BLaER1 treated with 17β-estradiol and CSF1 and Interleukin-3, amounts not matched to agents 10 nM and 100 nM (cell line): ENCODE data around the gene LIF.

Source experiments
- H3K27ac ChIP-seq, 11 experiments: shearing (Covaris generic); formaldehyde crosslinking; 2 replicates each; pipeline ENCODE4 v1.8.1; 2022
- H3K27me3 ChIP-seq, 11 experiments: shearing (Covaris generic); formaldehyde crosslinking; 2 replicates each; pipeline ENCODE4 v1.8.1; 2022
- H3K36me3 ChIP-seq, 11 experiments: shearing (Covaris generic); formaldehyde crosslinking; 2 replicates each; pipeline ENCODE4 v1.8.1; 2022
- H3K4me1 ChIP-seq, 10 experiments: shearing (Covaris generic); formaldehyde crosslinking; 2 replicates each; pipeline ENCODE4 v1.8.1; 2022
- H3K4me2 ChIP-seq, 11 experiments: shearing (Covaris generic); formaldehyde crosslinking; 2 replicates each; pipeline ENCODE4 v1.8.1; 2022
- H3K4me3 ChIP-seq, 10 experiments: shearing (Covaris generic); formaldehyde crosslinking; 2 replicates each; pipeline ENCODE4 v1.8.1; 2022
- H3K9ac ChIP-seq, 11 experiments: shearing (Covaris generic); formaldehyde crosslinking; 2 replicates each; pipeline ENCODE4 v1.8.1; 2022
- H3K9me3 ChIP-seq, 11 experiments: shearing (Covaris generic); formaldehyde crosslinking; replicated peaks in 1 of 11; 2 replicates each; pipeline ENCODE4 v1.8.1; 2022
- H4K20me1 ChIP-seq, 11 experiments: shearing (Covaris generic); formaldehyde crosslinking; 2 replicates each; pipeline ENCODE4 v1.8.1; 2022
- Cebpa-rat ChIP-seq, 11 experiments: shearing (Covaris generic); IDR thresholded peaks; 2 replicates each; pipeline ENCODE4 v1.8.1; 2022

Gene LIF

DNA sequence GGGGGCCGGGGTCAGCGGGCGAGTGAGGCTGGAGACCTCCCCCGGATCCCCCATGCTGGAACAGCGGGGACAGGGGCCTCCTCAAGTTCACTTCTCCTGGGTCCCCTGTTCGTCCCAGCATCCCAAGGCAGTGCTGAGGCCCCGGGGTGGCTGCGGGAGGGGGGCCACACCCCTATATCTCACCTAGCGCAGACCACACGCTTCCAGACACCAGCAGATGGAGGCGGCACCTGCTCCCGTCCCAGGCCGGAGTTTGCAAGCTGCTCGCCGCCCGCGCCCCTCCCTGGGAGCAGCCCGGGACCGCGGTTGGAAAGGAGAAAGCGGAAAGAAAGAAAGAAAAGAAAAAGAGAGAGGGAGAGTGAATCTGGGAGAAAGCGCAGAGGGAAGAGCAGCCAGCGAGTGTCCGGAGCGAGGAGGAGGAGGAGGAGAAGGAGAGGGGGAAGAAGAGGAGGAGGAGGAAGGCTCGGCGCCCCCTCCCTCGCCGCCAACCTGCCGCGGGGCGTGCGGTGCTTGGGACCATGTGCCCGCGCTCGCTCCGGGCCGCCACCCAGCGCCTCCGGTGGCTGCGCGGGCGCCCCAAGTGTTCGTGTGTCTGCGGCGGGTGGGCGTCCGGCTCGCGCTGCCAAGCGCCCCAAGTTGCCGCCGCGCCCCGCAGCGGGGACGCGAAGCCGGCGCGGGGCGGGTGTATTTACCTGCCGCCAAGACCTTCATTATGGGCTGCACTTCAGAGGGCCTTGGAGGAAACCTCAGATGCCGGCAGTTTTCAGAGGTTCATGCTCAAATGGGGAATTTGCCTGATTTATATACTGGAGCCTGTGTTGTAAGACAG is at the start of gene LIF:
Gene LIF, minus strand, starts transcription at position 775 of the 829 bp plus-strand sequence. Its CDS starts 64 bp downstream, at position 711.
- peaks cover 33 to 64% (median 42%) of the 10 kb centered on the region in 11 experiments for H3K27me3 ChIP-seq
- peak within 1 kb of the TSS; percentile 51 to 70 (median 58) for H3K4me3 ChIP-seq
- peak within 1 kb of the TSS; percentile 23 to 74 (median 61); a peak in 20 of 22 replicates for H3K9ac ChIP-seq
- no peaks in the 10 kb centered on the region for H3K36me3 ChIP-seq
- H3K4me2 ChIP-seq: peak within 1 kb of the TSS; percentile 93 to 100 (median 99)
- no peaks in the 10 kb centered on the region for H3K9me3 ChIP-seq
- peaks cover 0 to 43% (median 0%) of the 10 kb centered on the region in 11 experiments; a peak in 5 of 22 replicates for H4K20me1 ChIP-seq
- TF ChIP-seq Cebpa-rat (IDR thresholded peaks at IDR 0.05): no peak
- H3K4me1 ChIP-seq: peaks cover 35 to 59% (median 43%) of the 10 kb centered on the region in 10 experiments
- peak within 1 kb of the TSS in 5 of 11 experiments; percentile 3 to 40 (median 30); a peak in 5 of 22 replicates for H3K27ac ChIP-seq

GRCh38 chr22:30296324-30296723 is 49.8 kb upstream of the LIF start:
- Histone ChIP-seq H3K27me3 (no peaks in the 10 kb centered on the region), H3K9ac (no peak overlapping the region), H3K9me3 (no peaks in the 10 kb centered on the region), H3K4me2 (peak overlapping the region in 5 of 11 experiments; percentile 55 to 100 (median 75); a peak in 8 of 22 replicates), H3K36me3 (peaks cover 19 to 95% (median 69%) of the 10 kb centered on the region in 11 experiments; a peak in 21 of 22 replicates), H3K4me1 (peaks cover 37 to 95% (median 90%) of the 10 kb centered on the region in 10 experiments), H4K20me1 (peaks cover 0 to 35% (median 0%) of the 10 kb centered on the region in 11 experiments; a peak in 7 of 22 replicates), H3K27ac (no peak overlapping the region), H3K4me3 (no peak overlapping the region)
- TF ChIP-seq Cebpa-rat (IDR thresholded peaks at IDR 0.05): no peak

DNA sequence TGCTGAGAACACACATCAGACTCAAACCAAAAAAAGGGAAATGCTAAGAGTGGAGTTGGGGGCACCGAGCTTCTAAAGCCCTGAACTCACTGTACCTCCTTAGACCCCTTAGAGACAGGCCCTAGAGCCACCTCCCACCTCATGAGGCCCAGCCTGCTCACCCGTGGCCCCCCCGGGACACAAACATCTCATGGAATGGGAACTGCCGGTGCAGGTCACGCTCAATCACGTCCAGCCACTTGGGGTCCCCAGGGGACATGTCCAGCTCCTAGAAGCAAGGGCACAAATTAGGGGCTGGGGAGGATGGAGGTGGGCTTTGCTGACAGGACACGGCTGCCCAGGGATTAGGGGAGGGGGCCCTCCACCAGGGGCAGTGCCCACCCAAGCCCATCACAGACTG is 49.0 kb upstream of the LIF start:
- Histone ChIP-seq H3K27me3 (no peaks in the 10 kb centered on the region), H4K20me1 (peaks cover 0 to 35% (median 0%) of the 10 kb centered on the region in 11 experiments; a peak in 7 of 22 replicates), H3K4me3 (no peak overlapping the region), H3K4me2 (peak overlapping the region in 8 of 11 experiments; percentile 37 to 100 (median 62); a peak in 15 of 22 replicates), H3K36me3 (peaks cover 19 to 88% (median 69%) of the 10 kb centered on the region in 11 experiments; a peak in 21 of 22 replicates), H3K9me3 (no peaks in the 10 kb centered on the region), H3K9ac (peak overlapping the region in 3 of 11 experiments; percentile 14 to 21 (median 19); a peak in 2 of 22 replicates), H3K27ac (peak overlapping the region in 2 of 11 experiments; percentile 10 to 26; a peak in 3 of 22 replicates), H3K4me1 (peaks cover 37 to 95% (median 90%) of the 10 kb centered on the region in 10 experiments)
- no peak for TF ChIP-seq Cebpa-rat (IDR thresholded peaks at IDR 0.05)

- TF ChIP-seq Cebpa-rat (IDR thresholded peaks at IDR 0.05): no peak
- no peak overlapping the region for H3K4me3 ChIP-seq
- H4K20me1 ChIP-seq: peaks cover 0 to 35% (median 0%) of the 10 kb centered on the region in 11 experiments; a peak in 7 of 22 replicates
- H3K27me3 ChIP-seq: no peaks in the 10 kb centered on the region
- H3K36me3 ChIP-seq: peaks cover 19 to 81% (median 69%) of the 10 kb centered on the region in 11 experiments; a peak in 21 of 22 replicates
- H3K4me1 ChIP-seq: peaks cover 38 to 97% (median 92%) of the 10 kb centered on the region in 10 experiments
- H3K27ac ChIP-seq: peak overlapping the region in 2 of 11 experiments; percentile 14 to 26; a peak in 1 of 22 replicates
- peak overlapping the region in 7 of 11 experiments; percentile 37 to 100 (median 62); a peak in 11 of 22 replicates for H3K4me2 ChIP-seq
- no peaks in the 10 kb centered on the region for H3K9me3 ChIP-seq
- H3K9ac ChIP-seq: peak overlapping the region in 2 of 11 experiments; percentile 13 to 56; a peak in 1 of 22 replicates
Observed at GRCh38 chr22:30294830-30295229, 48.3 kb upstream of the LIF start.

DNA sequence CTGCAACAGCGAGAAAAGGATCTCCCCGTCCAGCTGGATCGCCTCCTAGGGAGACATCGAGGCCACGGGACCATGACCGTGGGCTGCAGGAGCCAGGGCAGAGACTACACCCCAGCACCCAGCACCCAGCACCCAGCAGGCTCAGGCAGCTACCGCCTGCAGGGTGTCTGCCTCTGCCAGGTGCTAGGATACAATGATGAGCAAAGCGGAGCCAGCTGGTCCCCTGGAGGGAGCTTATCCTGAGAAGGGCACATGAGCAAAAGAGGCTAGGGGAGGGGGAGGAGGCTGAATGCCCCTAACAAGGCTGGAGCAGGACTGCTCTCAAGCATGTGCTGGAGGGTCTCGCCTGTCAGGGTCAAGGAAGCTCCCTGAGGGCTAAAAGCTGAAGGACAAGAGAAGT is 47.5 kb upstream of the LIF start:
- peaks cover 19 to 73% (median 65%) of the 10 kb centered on the region in 11 experiments; a peak in 21 of 22 replicates for H3K36me3 ChIP-seq
- no peak for TF ChIP-seq Cebpa-rat (IDR thresholded peaks at IDR 0.05)
- peaks cover 0 to 35% (median 0%) of the 10 kb centered on the region in 11 experiments; a peak in 7 of 22 replicates for H4K20me1 ChIP-seq
- H3K4me1 ChIP-seq: peaks cover 39 to 95% (median 92%) of the 10 kb centered on the region in 10 experiments
- H3K4me2 ChIP-seq: peak overlapping the region in 5 of 11 experiments; percentile 22 to 100 (median 75); a peak in 11 of 22 replicates
- peak overlapping the region in 3 of 11 experiments; percentile 13 to 56 (median 30); a peak in 4 of 22 replicates for H3K9ac ChIP-seq
- no peaks in the 10 kb centered on the region for H3K9me3 ChIP-seq
- H3K27me3 ChIP-seq: no peaks in the 10 kb centered on the region
- 0 out of 22 replicates have a peak overlapping the region, but pooled peaks of 3 of the 11 experiments have one; percentile 2 to 7 (median 5) for H3K27ac ChIP-seq
- no peak overlapping the region for H3K4me3 ChIP-seq

GRCh38 chr22:30293026-30293425 is 46.5 kb upstream of the LIF start:
- Histone ChIP-seq H3K9me3 (no peaks in the 10 kb centered on the region), H3K27me3 (no peaks in the 10 kb centered on the region), H3K4me3 (no peak overlapping the region), H3K9ac (0 out of 22 replicates have a peak overlapping the region, but pooled peaks of 1 of the 11 experiments have one; percentile 83), H4K20me1 (peaks cover 0 to 35% (median 0%) of the 10 kb centered on the region in 11 experiments; a peak in 7 of 22 replicates), H3K4me2 (peak overlapping the region in 8 of 11 experiments; percentile 96 to 100 (median 99); a peak in 14 of 22 replicates), H3K27ac (peak overlapping the region in 5 of 11 experiments; percentile 77 to 89 (median 85); a peak in 5 of 22 replicates), H3K4me1 (peaks cover 39 to 95% (median 91%) of the 10 kb centered on the region in 10 experiments), H3K36me3 (peaks cover 19 to 63% (median 59%) of the 10 kb centered on the region in 11 experiments; a peak in 21 of 22 replicates)
- TF ChIP-seq Cebpa-rat (IDR thresholded peaks at IDR 0.05): no peak

DNA sequence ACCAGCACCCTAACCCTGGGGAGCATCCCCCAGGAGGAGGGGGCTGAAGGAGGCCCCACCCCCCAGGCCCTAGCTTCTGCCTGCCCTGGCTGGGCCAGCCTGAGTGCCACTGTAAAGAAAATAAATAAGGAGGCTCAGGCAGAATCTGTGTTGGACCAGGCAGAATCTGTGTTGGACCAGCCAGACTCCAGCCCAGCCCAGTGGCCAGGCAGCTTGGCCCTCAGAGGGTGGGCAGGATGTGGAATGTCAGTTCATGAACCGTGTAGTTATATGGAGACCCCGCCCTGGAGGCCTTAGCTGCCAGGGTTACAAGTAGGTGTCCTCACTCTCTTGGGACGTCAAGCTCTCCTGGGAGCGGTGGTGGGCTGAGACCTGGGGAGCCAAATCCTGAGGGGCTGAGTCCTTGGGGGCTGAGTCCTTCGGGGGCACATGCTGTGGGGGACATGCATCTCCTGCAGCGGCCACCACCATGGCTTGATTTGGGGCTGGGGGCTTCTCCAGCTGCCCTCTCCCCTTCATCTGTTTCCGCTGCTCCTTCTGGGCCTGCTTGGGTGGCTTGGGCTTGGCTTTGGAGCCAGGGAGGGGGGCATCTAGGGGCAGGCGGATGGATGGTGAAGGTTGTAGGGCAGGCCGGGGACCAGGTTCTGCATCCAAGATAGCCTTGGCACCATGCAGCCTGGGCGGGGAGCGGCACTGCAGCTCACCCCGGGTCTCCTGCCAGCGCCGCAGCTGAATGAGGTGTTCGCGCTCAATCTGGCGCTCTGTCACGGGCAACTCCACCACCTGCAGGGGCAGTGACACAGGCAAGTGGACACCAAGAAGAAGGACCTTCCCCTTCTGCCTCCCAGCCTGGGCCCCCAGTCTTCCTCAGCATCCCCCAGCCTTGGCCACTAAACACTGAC is 45.8 kb upstream of the LIF start:
- Histone ChIP-seq H4K20me1 (peaks cover 0 to 37% (median 0%) of the 10 kb centered on the region in 11 experiments; a peak in 7 of 22 replicates), H3K4me2 (peak overlapping the region; percentile 96 to 100 (median 99)), H3K4me1 (peaks cover 43 to 91% (median 87%) of the 10 kb centered on the region in 10 experiments), H3K9me3 (no peaks in the 10 kb centered on the region), H3K36me3 (peaks cover 19 to 57% (median 52%) of the 10 kb centered on the region in 11 experiments; a peak in 21 of 22 replicates), H3K27me3 (no peaks in the 10 kb centered on the region), H3K4me3 (no peak overlapping the region), H3K9ac (peak overlapping the region; percentile 30 to 83 (median 76); a peak in 16 of 22 replicates), H3K27ac (peak overlapping the region in 9 of 11 experiments; percentile 48 to 89 (median 81); a peak in 16 of 22 replicates)
- no peak for TF ChIP-seq Cebpa-rat (IDR thresholded peaks at IDR 0.05)
